GM12801 (cell line): ENCODE measurements around the gene WNT1.

Source experiments
- TF ChIP-seq, protein P1 (sequence below): IDR thresholded peaks from one replicate; pipeline ENCODE4 v1.5.1; 2011; ENCODE audit warnings: control low read depth; ENCODE audit not compliant: insufficient read length; ENCODE audit errors: extremely low read depth

WNT1 gene

DNA sequence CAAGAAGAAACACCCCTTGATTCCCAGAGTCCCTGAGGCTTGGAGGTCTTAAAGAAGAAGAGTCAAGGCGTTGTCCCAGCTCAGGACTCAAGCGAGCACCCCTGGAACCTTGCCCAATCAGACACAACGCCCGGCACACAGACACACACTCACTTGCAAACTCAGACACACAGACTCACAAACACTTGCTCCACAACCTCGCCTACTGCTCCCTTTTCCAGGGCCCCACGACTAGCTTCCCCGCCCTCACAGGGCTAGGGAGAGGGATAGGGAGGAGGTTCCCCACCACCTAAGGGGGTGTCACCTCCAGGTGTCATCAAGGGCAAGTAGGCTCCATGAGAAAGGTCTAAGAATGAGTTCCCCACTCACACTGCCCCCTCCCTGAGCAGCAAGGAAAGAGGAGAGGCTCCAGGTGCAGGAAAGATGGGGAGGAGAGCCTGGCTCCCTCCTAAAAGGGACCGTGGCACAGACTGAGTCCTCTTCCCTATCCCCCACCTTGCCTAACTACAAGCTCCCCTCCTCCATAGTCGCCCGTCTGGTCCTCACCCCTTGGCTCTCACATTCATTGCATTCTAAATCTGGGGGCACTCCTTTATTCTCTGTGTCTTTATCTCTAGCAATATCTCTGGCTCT lies 7.3 kb upstream of the WNT1 start:
- TF ChIP-seq, protein P1, sequence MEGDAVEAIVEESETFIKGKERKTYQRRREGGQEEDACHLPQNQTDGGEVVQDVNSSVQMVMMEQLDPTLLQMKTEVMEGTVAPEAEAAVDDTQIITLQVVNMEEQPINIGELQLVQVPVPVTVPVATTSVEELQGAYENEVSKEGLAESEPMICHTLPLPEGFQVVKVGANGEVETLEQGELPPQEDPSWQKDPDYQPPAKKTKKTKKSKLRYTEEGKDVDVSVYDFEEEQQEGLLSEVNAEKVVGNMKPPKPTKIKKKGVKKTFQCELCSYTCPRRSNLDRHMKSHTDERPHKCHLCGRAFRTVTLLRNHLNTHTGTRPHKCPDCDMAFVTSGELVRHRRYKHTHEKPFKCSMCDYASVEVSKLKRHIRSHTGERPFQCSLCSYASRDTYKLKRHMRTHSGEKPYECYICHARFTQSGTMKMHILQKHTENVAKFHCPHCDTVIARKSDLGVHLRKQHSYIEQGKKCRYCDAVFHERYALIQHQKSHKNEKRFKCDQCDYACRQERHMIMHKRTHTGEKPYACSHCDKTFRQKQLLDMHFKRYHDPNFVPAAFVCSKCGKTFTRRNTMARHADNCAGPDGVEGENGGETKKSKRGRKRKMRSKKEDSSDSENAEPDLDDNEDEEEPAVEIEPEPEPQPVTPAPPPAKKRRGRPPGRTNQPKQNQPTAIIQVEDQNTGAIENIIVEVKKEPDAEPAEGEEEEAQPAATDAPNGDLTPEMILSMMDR, result no peak

DNA sequence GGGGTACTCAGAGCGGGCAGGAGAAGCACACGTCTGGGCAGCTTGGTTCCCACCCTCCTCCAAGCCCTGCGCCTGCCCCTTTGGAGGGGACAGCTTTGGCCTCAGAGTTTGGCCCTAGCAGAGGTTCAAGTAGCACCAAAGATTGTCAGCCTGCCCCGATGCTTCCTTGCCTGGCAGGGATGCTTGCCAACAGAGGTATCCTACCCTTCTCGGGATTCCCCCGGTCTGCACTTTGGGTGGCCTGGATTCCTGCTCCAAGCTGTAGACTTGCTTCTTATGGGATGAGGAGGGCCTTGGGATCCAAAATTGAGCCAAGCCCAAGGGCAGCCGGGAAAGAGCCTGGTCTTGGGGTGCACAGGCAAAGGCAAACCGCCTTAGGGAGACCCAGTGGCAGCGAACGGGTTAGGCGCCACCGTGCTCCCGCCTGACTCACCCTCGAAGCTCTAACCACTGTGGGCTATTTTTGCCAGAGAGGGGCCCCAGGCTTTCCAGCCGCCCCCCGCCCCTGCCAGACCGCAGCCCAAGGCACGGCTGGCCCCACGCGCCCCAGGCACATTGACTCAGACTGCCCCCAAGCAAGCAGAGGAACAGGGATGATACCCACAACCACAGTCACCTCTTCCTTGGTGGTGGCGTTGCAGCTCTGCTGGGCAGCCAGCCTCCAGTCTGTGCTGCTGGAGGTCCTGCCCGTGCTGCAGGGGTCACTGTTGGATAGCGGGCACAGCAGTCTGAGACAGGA lies 5.7 kb upstream of the WNT1 start:
- TF ChIP-seq, protein P1, result no peak

DNA sequence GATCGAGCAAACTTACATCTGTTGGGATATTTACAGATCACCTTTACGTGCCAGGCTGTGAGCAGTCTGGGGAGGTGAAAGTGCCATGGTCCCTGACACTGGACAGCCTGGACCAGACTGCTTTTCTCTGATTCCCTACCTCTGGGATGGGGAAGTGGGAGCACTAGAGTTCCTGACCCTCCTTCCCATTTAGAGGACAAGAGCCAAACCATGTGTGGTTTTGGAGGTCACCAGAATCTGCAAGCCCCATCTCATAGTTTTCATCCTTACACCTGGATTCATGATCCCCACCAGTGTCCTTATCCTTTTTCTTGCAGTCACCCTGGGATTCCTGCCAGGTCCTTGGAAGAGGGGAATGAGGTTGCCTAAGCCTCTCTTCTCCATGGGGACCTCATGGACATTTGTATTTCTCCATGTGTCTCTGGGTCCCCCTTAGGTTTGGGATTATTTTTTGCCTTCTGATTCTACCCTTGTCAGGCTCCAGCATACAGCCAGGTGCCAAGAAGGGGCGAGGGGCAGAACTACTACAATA lies 5.1 kb upstream of the WNT1 start:
- TF ChIP-seq, protein P1, result no peak

DNA sequence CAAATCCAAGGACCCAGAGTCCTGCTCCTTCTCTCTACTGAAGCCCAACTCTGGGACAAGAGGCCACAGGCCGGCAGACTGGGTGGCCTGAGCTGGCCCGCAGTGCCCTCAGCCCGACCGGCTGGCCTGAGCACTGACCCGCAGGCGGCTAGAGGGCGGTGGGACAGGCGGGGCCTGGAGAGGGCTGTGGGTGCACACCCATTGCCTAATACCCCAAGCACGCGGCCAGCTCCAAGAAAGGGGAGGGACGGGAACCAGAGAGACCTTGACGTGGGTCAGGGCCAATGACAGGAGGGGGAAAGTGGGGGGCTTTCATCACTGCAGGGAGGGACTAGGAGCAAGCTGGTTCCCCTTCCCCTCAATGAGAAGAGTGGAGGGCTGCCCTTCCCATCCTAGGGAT lies 4.6 kb upstream of the WNT1 start:
- TF ChIP-seq, protein P1, result no peak

DNA sequence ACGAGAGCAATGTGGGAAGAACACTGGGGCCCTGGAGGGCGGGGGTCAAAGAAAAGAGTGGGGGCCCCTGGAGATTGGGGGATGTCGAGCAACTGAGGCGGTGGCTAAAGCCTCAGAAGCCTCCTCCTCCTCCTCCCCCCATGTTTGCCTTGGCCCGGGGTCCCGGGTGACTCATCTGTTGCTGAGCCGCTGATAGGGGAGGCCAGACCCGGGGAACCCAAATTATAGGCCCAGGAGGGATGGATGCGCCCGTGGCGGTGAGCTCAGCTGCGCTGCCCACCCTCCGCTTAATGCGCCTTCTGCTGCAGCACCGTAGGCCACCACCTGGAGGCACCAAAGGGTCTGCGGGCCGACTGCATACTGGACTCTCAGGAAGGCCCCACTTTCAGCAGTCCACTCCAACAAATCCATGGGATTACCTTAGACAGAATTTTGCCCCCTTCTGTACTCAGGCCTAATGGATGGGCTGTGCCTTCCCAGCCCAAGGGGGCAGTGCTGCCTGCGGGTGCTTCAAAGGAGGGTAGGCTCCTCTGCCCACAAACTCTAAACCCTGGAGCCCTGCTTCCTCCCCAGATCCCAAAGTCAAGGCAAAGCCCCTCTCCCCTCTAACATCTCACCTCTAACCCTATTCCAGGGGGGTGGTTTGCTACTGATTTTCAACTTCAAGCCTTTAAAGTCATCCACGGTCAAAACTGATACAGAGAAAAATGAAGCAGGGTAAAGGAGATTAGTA lies 4.0 kb upstream of the WNT1 start:
- TF ChIP-seq, protein P1, result no peak

DNA sequence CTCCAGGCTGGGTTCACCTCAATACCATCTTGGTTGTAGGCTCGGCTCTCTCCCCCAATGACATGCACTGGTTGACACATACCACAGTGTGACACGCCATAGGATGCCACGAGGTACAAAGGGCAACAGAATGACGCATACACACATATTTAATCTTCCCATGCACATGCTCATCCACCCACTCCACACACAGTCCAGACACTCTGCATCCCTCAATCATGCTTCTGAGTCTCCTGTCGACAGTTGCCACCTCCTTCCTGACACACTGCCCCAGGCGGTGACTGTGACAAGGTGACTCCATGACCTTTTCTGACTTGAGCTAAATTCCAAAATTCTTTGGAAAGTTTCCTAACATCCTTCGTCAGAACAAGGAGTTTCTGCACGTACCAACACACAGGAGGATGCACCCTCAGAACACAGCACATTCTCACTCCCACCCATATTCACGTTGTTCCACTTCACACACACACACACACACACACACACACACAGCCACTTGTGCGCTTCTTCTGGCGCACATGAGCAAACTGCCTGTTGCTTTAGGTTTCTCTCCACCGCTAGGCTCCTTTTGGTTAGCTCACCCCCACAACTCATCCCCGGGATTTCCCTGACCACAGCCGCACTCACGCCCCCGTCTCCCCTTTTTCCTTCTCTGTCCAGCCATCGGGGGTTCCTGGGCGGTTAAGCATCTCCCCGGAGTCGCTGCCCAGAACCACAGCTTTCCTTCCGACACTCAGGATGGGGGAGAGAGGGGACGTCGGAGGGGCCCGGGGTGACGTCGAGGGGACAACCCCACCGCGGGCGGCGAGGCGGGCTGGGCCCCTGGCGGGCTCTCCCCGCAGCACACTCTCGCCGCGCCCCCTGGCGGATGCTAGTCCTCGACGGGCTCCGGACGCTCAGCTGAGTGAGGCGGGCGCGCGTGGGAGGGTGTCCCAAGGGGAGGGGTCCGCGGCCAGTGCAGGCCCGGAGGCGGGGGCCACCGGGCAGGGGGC lies 536 bp upstream of the WNT1 start:
- TF ChIP-seq, protein P1, result no peak
